GM19239 (cell line): Measurements from ENCODE around the gene TXN2.
"Not testable (repeated sequence)": the region's sequence is repeated elsewhere in the genome, so short reads cannot be mapped to it uniquely, and the experiment has no call there.

Experiments used
- DNase-seq: peaks from one replicate; pipeline ENCODE4 v3.0.0; 2011; ENCODE audit warnings: low spot score; ENCODE audit not compliant: insufficient read length
- FAIRE-seq: peaks from 2 replicates; lab custom pipeline; 2011; peaks lifted over from hg19 to GRCh38; lab: Jason Lieb, UNC

TXN2 gene

DNA sequence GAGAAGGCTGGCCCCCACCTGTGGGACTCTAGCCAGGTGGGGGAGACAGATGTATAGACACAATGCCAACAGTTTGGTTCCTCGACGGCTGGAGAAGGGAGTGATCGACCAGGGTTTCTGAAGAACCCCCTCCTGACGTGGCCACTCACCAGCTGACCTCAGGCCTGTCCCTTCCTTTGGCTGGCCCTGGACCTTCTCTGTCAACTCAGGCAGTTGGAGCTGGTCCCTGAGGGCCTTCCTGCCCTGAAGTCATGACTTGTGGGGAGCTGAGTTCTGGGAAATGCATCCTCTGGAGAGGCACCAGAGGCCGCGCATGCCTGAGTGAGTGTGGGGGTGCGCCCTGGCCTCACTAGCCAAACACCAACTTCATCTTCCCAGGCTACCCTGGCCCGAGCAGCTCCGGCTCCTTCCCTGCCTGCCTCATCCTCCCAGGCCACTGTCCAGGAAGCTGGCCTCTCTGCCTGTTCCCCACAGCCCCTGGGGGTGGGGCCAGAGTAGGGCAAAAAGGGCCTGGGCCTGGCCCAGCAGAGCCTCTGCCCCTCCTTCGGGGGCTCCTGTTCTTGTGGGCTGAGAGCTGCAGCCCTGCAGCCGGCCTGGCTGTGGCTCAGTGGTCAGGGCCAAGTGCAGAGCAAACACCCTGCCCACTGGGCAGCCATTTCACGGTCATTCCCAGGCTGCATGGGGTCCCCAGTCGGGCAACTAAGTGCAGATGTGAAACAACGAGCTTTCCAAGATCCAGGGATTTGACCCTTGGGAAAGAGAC is 23.6 kb downstream of the TXN2 start:
- DNase-seq: no peak
- FAIRE-seq: no peak

DNA sequence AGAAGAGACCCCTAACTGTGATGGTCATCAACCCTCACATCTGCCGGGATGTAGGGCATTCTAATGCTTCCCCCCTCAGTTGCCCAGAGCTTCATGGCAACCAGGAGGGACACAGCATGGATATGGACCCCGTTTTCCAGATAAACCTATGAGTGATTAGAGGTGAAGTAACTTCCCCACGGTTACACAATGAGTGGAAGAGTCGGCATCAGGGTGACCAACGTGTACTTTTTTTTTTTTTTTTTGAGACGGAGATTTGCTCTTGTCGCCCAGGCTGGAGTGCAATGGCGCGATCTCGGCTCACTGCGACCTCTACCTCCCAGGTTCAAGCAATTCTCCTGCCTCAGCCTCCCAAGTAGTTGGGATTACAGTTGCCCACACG is 25.0 kb downstream of the TXN2 start:
- no peak for DNase-seq
- FAIRE-seq: no peak

DNA sequence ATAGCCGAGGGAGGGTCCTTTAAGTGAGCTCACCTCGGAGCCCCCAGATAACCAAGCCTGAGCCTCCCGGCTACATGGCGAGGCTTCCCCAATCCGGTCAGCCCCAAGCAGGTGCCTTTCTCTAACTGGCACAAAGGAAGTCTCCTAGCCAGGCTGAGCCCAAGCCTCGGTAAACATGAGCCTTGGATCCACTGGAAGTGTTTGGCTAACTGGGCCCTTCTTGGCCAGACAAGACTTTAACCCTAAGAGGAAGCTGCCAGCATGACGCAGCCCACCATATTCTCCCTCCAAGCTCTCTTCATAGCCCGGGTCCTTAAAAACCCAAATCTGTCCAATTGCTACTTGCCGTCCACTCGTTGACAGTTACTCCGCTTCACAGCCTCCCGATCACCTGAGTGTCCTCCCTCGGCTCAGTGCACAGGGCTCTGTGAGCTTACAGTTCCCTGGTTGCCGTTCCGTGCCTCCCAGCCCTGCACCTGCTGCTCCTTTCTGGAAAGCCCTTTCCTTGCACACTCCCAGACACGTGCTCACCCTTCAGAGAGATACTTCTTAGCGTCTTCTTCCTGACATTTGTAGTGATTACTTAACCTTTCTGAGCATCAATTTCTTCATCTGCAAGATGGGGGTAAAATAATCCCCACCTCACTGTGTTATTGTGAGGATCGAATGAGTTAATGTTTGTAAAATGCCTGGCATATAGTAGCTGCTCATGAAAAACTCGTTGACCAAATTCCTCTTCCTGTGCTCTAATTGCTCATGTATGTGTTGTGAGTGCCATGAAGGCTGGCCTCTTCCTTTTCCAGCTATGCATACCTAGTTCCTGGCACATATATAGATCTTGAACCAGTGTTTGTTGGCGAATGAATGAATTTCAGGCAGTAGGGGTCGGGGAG is 25.6 kb downstream of the TXN2 start:
- DNase-seq (no peak), FAIRE-seq (peak; percentile 18)

DNA sequence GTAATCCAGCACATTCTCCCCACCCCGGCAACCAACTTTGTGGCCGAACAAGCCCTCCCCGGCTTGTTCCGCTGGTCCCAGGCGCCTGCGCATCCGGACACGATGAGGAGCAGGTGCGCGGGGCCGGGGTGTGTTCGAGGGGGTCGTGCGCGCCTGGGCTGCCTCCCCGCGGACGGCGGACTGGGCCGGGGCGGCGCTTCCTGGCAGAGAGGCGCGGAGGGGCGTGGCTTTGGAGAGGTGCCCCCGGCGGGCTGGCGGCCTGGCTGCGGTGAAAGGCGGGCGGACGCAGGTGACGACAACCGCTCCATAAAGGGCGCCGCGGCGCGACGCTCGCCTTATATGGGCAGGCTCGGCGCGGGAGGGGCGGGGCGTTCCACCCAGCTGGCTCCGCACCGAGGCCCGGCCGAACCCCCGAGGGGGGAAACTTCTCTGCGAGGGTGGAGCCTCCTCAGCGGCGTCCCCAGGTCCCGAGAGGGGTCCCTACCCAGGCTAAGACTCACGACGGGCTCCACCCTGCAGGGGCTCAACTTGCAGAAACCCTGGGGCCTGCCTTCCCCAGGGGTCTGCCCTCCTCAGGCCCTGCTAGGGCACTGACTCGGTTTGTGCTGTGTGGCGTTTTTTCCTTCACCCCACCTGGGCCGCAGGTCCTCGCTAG is 26.4 kb downstream of the TXN2 start:
- peak; percentile 85 for DNase-seq

DNA sequence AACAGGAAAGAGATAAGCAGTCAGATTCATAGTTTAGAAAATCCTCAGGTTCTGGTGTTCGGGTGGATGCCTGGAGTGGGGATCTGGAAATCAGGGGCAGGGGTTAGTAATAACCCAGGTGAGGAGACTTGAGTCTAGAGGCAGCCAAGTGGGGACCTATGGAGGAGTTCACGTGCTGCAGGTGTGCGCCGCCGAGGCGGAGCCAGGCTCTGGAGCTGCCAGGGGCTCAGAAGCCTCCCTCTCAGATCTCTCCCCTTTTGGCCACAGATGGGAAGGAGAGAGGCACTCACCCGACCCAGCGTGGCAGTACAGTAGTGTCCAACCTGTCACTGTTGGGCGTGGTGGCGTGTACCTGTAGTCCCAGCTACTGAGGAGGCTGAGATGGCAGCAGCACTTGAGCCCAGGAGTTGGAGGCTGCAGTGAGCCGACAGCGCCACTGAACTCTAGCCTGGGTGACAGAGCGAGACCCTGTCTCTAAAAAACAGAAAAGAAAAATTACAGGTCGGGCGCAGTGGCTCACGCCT is 27.5 kb downstream of the TXN2 start:
- DNase-seq (no peak), FAIRE-seq (no peak)

More for the DNA sequence above, 26.4 kb downstream of the TXN2 start:
- peak; percentile 83 for FAIRE-seq

DNA sequence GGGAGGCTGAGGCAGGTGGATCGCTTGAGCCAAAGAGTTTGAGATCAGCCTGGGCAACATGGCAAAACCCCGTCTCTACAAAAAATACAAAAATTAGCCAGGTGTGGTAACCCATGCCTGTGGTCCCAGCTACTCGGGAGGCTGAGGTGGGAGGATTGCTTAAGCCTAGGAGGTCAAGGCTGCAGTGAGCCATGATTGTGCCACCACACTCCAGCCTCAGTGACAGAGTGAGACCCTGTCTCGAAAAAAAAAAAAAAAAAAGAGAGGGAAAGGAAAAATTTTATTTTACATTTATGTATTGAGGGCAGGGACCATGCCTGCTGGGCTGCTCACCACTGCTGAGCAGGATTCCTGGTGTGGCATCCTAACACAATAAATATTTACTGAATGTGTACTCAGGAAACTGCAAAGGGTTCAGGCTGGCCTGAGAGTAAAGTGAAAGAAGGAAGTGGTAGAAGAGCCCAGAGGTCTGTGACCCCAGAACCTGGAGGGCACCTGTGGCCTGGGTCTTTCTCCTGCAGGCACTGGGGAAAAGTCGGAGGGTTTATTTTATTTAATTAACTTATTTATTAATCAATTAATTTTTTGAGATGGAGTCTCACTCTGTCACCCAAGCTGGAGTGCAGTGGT is 28.3 kb downstream of the TXN2 start:
- not testable (repeated sequence) for DNase-seq

DNA sequence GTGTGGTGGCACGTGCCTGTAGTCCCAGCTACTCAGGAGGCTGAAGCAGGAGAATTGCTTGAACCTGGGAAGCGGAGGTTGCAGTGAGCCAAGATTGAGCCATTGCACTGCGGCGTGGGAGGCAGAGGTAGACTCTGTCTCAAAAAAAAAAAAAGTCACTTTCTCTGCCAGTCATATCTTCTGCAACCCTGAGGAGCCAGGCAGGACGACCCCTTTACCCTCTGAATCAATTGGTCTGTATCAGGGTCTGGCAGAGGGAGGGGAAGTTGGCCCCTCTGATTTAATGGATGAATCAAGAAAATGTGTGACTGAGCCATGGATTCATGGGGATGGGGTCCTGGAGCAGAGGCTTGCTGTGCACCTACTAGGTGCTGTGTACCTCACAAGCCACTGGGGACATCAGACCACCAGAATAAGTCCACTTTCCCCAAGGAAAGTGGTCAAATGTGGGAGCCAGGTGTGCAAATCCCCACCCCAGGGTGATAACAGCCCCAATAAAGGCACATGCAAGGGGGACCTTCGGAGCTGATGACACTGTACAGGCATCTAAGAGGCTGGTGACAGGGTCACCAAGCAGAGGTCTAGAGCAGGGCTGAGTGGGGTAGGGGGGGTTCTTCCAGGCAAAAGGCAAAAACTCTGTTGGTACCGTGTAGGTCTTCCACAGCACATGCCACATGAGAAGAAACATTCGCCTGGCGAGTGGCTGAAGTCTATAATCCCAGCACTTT is 29.0 kb downstream of the TXN2 start:
- FAIRE-seq (peak; percentile 4), DNase-seq (no peak)

More for the DNA sequence above, 28.3 kb downstream of the TXN2 start:
- not testable (repeated sequence) for FAIRE-seq

DNA sequence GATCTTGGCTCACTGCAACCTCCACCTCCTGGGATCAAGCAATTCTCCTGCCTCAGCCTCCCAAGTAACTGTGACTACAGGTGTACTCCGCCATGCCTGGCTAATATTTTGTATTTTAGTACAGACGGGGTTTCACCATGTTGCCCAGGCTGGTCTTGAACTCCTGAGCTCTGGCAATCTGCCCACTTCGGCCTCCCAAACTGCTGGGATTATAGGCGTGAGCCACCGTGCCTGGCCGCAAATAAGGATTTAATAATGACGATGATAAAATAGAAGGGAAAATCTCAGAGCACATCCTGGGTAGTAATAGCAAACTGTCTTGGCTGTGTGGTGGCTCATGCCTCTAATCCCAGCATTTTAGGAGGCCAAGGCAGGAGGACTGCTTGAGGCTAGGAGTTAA is 30.5 kb downstream of the TXN2 start:
- FAIRE-seq, DNase-seq: not testable (repeated sequence)

DNA sequence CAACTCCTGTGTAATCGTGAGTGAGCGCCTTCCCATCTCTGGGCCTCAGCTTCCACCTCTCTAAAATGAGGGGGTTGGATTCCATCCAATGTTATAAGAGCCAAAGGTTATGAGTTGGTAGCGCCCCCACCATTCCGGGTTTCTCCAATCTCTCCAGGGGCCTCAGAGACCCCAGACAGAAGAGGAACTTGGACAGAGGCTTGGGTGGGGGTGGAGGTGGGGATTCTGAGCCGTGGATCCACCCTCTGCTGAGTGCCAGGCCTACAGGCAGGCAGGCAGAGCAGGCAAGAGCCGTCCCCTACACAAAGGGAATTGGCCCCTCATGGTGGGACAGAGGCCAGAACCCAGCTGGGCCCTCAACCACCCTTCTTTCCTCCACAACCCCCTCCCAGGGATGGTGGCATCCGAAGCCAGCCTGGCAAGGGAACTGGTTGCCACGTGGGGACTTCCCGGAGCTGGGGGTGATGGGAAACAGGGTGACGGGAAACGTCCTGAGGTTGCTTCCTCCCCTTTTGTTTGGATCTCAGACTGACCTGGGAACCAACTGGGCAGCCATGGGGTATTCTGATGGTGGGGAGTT is 31.8 kb downstream of the TXN2 start:
- DNase-seq (no peak), FAIRE-seq (no peak)

DNA sequence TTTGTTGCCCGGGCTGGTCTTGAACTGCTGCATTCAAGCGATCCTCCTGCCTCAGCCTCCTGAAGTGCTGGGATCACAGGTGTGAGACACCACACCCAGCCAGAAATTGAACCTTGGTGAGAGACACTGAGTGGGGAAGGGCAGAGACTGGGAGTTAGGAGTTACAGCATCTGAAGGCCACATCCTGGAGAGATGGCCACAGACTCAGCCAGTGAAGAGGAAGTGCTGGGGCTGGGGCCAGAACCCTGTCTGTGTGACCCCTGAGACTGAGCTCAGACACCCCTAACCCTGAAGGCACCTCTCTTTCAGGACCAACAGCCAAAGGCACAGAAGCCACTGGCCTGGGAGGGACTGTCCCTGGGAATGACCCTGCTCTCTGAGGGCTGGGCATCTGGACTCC is 33.8 kb downstream of the TXN2 start:
- DNase-seq (no peak), FAIRE-seq (no peak)

DNA sequence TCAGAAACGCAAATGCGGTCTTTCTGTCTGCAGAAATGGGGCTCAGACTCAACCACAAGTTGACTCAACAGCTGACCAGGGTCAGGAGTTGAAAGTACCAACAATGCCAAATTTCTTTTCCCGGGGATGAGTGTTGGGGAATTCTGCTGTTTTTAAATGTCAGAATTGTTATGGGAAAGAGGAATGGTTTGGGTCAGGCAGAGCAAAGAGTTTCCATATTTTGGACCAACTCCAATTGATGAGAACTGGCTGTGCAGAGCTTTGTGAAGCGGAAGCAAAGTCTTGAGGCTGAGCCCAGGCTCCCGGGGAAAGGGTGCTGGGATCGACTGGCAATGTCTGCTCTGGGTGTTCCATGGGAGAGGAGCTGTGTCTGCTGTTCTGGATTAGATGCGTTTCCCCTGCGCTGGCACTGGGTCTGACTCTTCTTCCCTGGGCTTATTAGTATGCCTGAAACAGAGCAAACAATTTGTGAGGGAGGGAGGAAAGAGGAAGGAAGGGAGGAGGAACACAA is 36.2 kb downstream of the TXN2 start:
- FAIRE-seq (no peak), DNase-seq (no peak)

DNA sequence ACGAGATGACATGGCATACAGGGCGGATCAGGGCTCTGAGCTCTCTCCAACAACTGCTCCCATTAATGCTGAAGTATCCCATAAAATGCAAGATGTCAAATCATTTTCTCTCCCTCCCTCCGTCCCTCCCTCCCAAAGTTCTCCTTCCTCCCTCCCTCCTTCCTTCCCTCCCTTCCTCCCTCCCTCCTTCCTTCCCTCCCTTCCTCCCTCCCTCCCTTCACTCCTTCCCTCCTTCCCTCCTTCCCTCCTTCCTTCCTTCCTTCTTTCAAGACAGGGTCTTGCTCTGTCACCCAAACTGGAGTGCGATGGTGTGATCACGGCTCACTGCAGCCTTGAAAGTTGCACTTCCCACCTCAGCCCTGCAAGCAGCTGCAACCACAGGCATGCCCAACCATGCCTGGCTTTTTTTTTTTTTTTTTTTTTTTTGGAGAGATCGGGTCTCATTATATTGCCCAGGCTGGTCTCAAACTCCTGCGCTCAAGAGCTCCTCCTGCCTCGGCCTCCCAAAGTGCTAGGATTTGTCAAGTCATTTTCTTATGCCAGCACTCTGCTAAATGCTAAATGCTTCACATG is 38.2 kb downstream of the TXN2 start:
- FAIRE-seq: no peak

DNA sequence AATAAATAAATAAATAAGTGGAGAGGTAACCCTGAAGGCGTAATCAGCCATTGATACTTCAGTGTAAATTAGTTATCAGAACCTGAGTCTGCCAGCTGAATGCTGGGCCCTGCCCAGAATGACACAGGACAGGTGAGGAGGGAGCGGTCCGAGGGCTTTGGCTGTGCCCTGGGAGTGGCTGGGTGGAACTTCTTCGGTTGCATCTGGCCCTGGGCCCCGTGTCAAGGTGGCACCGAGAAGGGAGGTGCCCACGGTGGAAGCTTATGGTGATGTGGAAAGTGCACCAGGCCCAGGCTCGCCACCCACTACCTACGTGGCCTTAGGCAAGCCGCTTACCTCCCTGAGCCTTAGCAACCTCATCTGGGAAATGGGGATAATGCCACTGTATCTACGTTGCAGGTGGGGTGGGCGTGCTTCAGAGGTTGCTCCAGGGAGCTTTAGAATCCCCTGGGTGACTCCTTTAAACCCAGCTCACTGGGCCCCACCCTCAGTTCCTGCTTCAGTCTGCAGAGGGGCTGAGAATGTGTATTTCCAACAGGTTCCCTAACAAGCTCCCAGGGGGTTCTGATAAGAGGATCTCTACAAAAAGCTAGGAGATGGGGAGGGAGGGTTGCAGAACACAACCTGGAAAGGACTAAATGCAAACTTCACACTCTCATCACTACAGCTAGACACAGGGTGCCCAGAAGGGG is 38.8 kb downstream of the TXN2 start:
- no peak for FAIRE-seq
- no peak for DNase-seq

More for the DNA sequence above, 38.2 kb downstream of the TXN2 start:
- no peak for DNase-seq

DNA sequence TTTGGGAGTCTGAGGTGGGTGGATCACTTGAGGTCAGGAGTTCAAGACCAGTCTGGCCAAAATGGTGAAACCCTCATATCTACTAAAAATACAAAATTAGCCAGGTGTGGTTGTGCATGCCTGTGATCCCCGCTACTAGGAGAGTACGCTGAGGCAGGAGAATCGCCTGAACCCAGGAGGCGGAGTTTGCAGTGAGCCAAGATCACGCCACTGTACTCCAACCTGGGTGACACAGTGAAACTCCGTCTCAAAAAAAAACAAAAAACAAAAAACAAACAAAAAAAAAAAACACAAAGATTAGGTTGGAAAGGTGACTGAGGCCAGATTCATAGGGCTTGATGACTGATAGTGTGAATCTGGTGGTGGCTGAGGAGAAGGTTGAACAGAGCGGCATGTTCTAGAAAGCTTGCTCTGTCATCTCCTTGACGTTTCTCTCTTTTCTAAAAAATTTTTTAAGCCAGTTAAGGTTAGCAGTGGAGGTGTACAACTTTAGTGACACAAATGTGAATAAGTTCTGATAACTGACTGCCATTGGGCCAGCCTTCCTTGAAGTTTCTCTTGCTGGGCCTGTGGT is 40.9 kb downstream of the TXN2 start:
- FAIRE-seq (no peak), DNase-seq (no peak)

DNA sequence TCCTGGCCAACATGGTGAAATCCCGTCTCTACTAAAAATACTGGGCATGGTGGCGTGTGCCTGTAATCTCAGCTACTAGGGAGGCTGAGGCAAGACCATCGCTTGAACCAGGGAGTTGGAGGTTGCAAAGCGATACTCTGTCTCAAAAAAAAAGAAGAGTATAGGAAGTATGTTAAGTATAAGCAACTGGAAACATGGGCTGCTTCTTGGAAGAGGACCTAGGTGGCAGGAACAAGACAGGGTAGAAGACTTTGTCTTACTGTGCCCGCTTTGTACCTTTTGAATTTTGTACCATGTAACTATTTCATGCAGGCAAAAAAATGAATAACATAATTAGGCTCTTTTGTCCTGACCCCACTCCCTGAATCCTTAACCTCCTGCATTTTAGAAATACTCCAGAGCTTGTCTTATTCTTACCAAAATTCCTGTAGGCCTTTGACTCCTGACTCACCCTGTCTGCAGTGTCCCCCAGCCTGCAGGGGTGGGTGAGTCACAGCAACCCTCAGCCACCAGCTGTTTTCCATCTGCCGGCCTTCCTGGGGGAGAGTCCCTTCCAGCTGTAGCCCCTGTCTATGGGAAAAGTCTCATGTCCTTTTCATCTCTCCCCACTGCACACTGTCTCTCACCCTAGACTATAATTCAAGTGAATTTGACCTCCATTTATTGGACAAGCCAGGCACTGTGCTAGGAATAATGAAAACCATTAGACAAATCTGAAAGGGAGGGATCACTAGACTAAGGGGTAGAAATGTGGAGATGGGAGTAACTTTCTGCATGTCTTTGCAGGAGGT is 41.8 kb downstream of the TXN2 start:
- DNase-seq (no peak), FAIRE-seq (no peak)

DNA sequence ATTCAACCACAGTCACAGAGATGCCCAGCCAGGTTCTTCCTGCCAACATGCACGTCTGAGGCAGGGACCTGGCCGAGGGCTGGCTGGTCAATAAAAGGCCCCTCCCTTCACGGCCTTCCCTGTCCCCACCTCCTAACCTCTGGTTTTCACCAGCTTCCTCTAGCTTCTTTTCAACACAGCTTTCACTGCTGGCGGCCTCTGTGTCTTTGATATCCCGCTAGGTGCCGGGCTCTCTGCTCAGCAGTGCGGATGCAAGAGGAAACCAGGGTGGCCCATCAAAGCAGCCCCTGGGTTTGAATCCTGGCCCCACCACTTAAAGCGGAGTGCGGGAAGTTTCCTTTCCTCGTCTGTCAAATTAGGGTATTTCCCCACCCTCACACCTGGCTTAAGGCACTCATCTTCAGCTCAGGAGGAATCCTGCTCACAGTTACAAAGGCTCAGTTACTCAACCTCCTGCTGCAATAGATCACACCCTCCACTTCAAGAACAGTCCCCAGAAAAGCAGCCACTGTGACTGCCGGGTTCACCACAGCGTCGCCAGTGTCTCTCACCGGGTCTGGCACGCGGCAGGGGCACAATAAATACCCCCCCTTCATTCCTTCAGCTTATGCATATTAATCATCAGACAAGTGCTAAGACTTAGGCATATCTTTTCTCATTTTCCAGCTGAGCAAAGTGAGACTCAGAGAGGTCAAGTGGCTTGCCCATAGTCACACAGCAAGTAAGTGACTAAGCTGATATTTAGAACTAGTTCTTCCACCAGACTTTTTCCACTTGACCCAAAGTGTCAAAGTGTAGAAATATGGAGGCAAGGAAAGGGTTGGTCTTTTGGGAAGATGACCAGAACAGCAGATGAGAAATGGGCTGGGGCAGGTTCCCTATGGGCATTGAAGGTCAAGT is 45.7 kb downstream of the TXN2 start:
- peak; percentile 91 for FAIRE-seq
- DNase-seq: no peak
